AG09319 (cell line): ENCODE data around the gene ARCN1.

Source experiments
- DNase-seq: peaks from one replicate; pipeline ENCODE4 v3.0.0-alpha.2; 2010; ENCODE audit warnings: low read depth; ENCODE audit errors: extremely low read depth
- CTCF ChIP-seq: IDR thresholded peaks from 2 replicates; pipeline ENCODE4 v1.5.1; 2011; ENCODE audit warnings: low read depth, mild to moderate bottlenecking, inconsistent platforms, low read length, moderate library complexity

The ARCN1 gene

DNA sequence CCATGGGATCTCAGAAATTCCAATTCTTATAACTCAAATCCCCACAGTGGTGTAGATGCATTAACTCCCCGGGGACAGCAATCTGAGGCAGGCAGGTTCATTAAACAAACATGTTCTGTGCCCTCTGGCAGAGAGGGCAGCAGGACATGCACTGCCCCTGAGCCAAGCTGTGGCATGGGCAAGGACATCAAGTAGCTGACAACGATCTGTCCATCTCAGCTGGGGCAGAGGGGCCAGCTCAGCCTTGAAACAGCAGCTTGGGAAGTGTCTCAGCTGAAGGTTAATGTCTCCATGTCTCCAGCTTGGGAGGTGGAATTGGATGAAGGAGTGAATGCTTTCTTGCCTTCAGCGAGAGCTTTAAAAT is 27.6 kb upstream of the ARCN1 start:
- TF ChIP-seq CTCF = no peak

GRCh38 chr11:118545533-118545932 is 26.7 kb upstream of the ARCN1 start:
- TF ChIP-seq CTCF = no peak

More for the DNA sequence above, 27.6 kb upstream of the ARCN1 start:
- no peak for DNase-seq

GRCh38 chr11:118547132-118547531 is 25.1 kb upstream of the ARCN1 start:
- DNase-seq = no peak
- TF ChIP-seq CTCF = no peak

More at GRCh38 chr11:118545533-118545932, 26.7 kb upstream of the ARCN1 start:
- DNase-seq = no peak

GRCh38 chr11:118552341-118552740 is 19.9 kb upstream of the ARCN1 start:
- no peak for DNase-seq
- no peak for TF ChIP-seq CTCF

- DNase-seq = no peak
- TF ChIP-seq CTCF = no peak
Measured at GRCh38 chr11:118560806-118561205, 11.4 kb upstream of the ARCN1 start.

- no peak for DNase-seq
- TF ChIP-seq CTCF = no peak
Measured at GRCh38 chr11:118565051-118565450, 7.2 kb upstream of the ARCN1 start.

DNA sequence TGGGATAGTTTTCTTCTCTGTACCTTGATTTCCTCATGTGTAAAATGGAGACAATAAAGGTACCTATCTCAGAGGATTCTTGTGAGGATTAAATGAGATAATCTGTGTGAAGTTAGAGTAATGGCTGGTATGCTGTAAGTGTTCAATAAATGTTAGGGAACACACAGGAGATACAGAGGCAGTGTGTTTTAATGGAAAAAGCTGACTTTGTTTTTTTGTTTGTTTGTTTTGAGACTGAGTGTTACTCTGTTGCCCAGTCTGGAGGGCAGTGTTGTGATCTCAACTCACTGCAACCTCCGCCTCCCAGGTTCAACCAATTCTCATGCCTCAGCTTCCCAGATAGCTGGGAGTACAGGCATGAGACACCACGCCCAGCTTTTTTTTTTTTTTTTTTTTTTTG is 2.5 kb upstream of the ARCN1 start:
- no peak for TF ChIP-seq CTCF
- no peak for DNase-seq
